Measurements from ENCODE around the gene SEC14L1. TPM values are rescaled to one million over a fixed set of nuclear protein-coding genes. Genes with fewer than 3 reads are reported as not detected.

Gene SEC14L1
- total and polyA plus RNA-seq, 2 experiments from 2014 or later: 52.9 to 71.4 TPM

DNA sequence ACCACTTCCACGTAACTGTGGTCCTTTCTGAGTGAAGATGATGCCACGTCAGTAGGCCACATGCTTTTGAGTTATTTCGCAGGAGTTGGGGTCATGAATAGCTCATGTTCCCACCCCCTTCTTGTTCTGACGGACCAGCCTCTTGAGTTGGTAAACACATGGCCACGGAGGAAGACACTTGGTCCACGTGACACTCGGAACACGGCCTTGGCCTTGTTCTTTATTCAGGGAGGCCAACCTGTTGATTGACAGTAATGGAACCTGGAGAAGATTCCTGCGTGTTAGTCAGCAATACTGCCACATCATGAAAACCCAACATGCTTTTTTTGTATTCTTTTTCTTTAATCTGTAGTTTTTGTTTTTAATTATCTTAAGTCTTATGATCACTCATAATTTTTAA lies 56.3 kb downstream of the SEC14L1 start:
- Histone ChIP-seq H3K4me1 (ENCODE audit: insufficient read depth) (no peaks in the 10 kb centered on the region), H3K79me2 (no peaks in the 10 kb centered on the region), H3K27ac (no peak overlapping the region), H2AFZ (no peak overlapping the region), H3K9me2 (replicated peaks; ENCODE audit: insufficient read depth) (no peaks in the 10 kb centered on the region), H3K4me3 (no peak overlapping the region), H3K27me3 (no peaks in the 10 kb centered on the region), H3K4me2 (no peak overlapping the region), H4K20me1 (ENCODE audit: insufficient read depth, poor library complexity, severe bottlenecking) (no peaks in the 10 kb centered on the region), H3K36me3 (replicated peaks; ENCODE audit: insufficient read depth, low read depth) (peaks cover 4% of the 10 kb centered on the region), H3K9me3 (ENCODE audit: low read depth) (no peaks in the 10 kb centered on the region)
- no peak for DNase-seq (ENCODE audit: low spot score)
- no peak for TF ChIP-seq EZH2phosphoT487 (IDR thresholded peaks at IDR 0.05; ENCODE audit: low read depth, severe bottlenecking, unreplicated experiment)
- TF ChIP-seq EZH2 (IDR thresholded peaks at IDR 0.05; ENCODE audit: borderline replicate concordance): no peak
- TF ChIP-seq CTCF (IDR thresholded peaks at IDR 0.05; ENCODE audit: poor library complexity): no peak
- WGBS (ENCODE audit: low lambda C conversion rate, missing lambda C conversion rate): 95% methylated on average over 9 of the region's 9 CpGs

GRCh38 chr17:77200711-77201110 lies 59.9 kb downstream of the SEC14L1 start:
- Histone ChIP-seq H3K4me1 (ENCODE audit: insufficient read depth) (no peaks in the 10 kb centered on the region), H3K27me3 (no peaks in the 10 kb centered on the region), H4K20me1 (ENCODE audit: insufficient read depth, poor library complexity, severe bottlenecking) (no peaks in the 10 kb centered on the region), H3K4me3 (no peak overlapping the region), H3K27ac (no peak overlapping the region), H2AFZ (no peak overlapping the region), H3K9me2 (replicated peaks; ENCODE audit: insufficient read depth) (no peaks in the 10 kb centered on the region), H3K36me3 (replicated peaks; ENCODE audit: insufficient read depth, low read depth) (peaks cover 6% of the 10 kb centered on the region), H3K4me2 (no peak overlapping the region), H3K9me3 (ENCODE audit: low read depth) (no peaks in the 10 kb centered on the region), H3K79me2 (no peaks in the 10 kb centered on the region)
- no peak for DNase-seq (ENCODE audit: low spot score)
- 90% methylated on average over 10 of the region's 10 CpGs for WGBS (ENCODE audit: low lambda C conversion rate, missing lambda C conversion rate)
- TF ChIP-seq EZH2phosphoT487 (IDR thresholded peaks at IDR 0.05; ENCODE audit: low read depth, severe bottlenecking, unreplicated experiment) (no peak), EZH2 (IDR thresholded peaks at IDR 0.05; ENCODE audit: borderline replicate concordance) (no peak), CTCF (IDR thresholded peaks at IDR 0.05; ENCODE audit: poor library complexity) (no peak)

DNA sequence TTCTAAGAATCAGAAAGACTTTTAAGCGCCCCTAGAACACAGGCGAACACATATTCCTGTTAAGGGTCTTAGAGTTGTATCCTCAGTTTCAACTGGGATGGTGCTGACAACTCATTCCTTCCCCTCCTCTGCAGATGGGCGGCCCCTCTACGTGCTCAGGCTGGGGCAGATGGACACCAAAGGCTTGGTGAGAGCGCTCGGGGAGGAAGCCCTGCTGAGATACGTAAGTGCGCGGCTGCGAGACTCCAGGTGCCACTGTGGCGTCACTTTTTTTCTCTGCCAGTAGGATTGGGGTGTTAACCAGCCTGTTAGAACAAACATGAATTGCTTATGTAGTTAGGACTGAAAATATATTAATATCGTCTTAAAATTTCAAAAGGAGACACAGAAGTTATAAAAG lies 62.7 kb downstream of the SEC14L1 start:
- Histone ChIP-seq H3K36me3 (replicated peaks; ENCODE audit: insufficient read depth, low read depth) (peaks cover 6% of the 10 kb centered on the region), H3K9me3 (ENCODE audit: low read depth) (no peaks in the 10 kb centered on the region), H3K4me1 (ENCODE audit: insufficient read depth) (peaks cover 12% of the 10 kb centered on the region), H3K27ac (no peak overlapping the region), H3K4me3 (no peak overlapping the region), H3K4me2 (no peak overlapping the region), H3K9me2 (replicated peaks; ENCODE audit: insufficient read depth) (no peaks in the 10 kb centered on the region), H3K79me2 (no peaks in the 10 kb centered on the region), H2AFZ (no peak overlapping the region), H4K20me1 (ENCODE audit: insufficient read depth, poor library complexity, severe bottlenecking) (no peaks in the 10 kb centered on the region), H3K27me3 (no peaks in the 10 kb centered on the region)
- 95% methylated on average over 12 of the region's 12 CpGs for WGBS (ENCODE audit: low lambda C conversion rate, missing lambda C conversion rate)
- TF ChIP-seq EZH2phosphoT487 (IDR thresholded peaks at IDR 0.05; ENCODE audit: low read depth, severe bottlenecking, unreplicated experiment) (no peak), CTCF (IDR thresholded peaks at IDR 0.05; ENCODE audit: poor library complexity) (no peak)
- DNase-seq (ENCODE audit: low spot score): no peak

DNA sequence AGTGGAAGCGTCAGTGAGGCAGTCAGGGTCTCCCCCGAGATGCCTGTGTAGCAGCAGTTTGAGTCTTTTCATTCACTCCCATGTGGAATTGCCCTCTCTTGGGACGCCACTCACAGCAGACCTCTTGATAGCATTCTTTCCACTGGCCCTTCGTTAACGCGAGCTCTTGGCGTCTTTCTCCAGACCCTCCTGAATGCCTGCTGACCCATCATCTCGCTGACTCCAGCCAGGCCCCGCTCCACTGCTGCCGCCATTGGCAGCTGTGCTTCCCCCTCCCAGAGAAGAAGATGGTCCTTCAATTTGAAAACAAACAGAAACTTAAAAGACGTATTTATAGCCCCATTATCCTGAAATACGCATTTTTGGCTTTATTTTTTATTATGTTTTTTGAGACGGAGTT lies 63.1 kb downstream of the SEC14L1 start:
- Histone ChIP-seq H3K79me2 (no peaks in the 10 kb centered on the region), H3K9me2 (replicated peaks; ENCODE audit: insufficient read depth) (no peaks in the 10 kb centered on the region), H3K4me1 (ENCODE audit: insufficient read depth) (peaks cover 16% of the 10 kb centered on the region), H3K4me3 (no peak overlapping the region), H4K20me1 (ENCODE audit: insufficient read depth, poor library complexity, severe bottlenecking) (no peaks in the 10 kb centered on the region), H3K4me2 (no peak overlapping the region), H3K9me3 (ENCODE audit: low read depth) (no peaks in the 10 kb centered on the region), H3K27me3 (no peaks in the 10 kb centered on the region), H3K36me3 (replicated peaks; ENCODE audit: insufficient read depth, low read depth) (peaks cover 6% of the 10 kb centered on the region), H3K27ac (no peak overlapping the region), H2AFZ (no peak overlapping the region)
- no peak for DNase-seq (ENCODE audit: low spot score)
- WGBS (ENCODE audit: low lambda C conversion rate, missing lambda C conversion rate): 91% methylated on average over 13 of the region's 13 CpGs
- TF ChIP-seq EZH2phosphoT487 (IDR thresholded peaks at IDR 0.05; ENCODE audit: low read depth, severe bottlenecking, unreplicated experiment) (no peak), CTCF (IDR thresholded peaks at IDR 0.05; ENCODE audit: poor library complexity) (no peak), EZH2 (IDR thresholded peaks at IDR 0.05; ENCODE audit: borderline replicate concordance) (no peak)

All from hepatocyte (in vitro differentiated cells).